ENCODE results near the gene TRPM4.

- TF ChIP-seq, protein P1, sequence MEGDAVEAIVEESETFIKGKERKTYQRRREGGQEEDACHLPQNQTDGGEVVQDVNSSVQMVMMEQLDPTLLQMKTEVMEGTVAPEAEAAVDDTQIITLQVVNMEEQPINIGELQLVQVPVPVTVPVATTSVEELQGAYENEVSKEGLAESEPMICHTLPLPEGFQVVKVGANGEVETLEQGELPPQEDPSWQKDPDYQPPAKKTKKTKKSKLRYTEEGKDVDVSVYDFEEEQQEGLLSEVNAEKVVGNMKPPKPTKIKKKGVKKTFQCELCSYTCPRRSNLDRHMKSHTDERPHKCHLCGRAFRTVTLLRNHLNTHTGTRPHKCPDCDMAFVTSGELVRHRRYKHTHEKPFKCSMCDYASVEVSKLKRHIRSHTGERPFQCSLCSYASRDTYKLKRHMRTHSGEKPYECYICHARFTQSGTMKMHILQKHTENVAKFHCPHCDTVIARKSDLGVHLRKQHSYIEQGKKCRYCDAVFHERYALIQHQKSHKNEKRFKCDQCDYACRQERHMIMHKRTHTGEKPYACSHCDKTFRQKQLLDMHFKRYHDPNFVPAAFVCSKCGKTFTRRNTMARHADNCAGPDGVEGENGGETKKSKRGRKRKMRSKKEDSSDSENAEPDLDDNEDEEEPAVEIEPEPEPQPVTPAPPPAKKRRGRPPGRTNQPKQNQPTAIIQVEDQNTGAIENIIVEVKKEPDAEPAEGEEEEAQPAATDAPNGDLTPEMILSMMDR (IDR thresholded peaks at IDR 0.05), result no peak
- TF ChIP-seq ZFX (IDR thresholded peaks at IDR 0.05; ENCODE audit: borderline replicate concordance), result no peak
Measured at GRCh38 chr19:49186108-49186507, 28.5 kb downstream of the TRPM4 start.

Measured in 22Rv1 (cell line).